Activated gamma-delta T cell (primary cell): Measurements from ENCODE around the gene OBP2B.

ENCODE experiments used
- DNase-seq: peaks from one replicate; lab custom pipeline; 2025; lab: John Stamatoyannopoulos, UW

Gene OBP2B

GRCh38 chr9:133167096-133167730 is 41.8 kb downstream of the OBP2B start:
- no peak for DNase-seq

- DNase-seq = no peak
These were observed 42.7 kb downstream of the OBP2B start for GRCh38 chr9:133166392-133166791.

- DNase-seq = no peak
These were observed 43.7 kb downstream of the OBP2B start for GRCh38 chr9:133165452-133165730.

- no peak for DNase-seq
These were observed 44.9 kb downstream of the OBP2B start for GRCh38 chr9:133164191-133164590.

GRCh38 chr9:133163504-133164172 is 45.4 kb downstream of the OBP2B start, which contains the start of gene GBGT1:
TSS of gene GBGT1 (minus strand) at chr9:133163914. CDS start at chr9:133162412, 1,502 bp downstream.
- DNase-seq = no peak

GRCh38 chr9:133162861-133163503 is 46.1 kb downstream of the OBP2B start:
- DNase-seq = no peak

- no peak for DNase-seq
These were observed 47.5 kb downstream of the OBP2B start for GRCh38 chr9:133161547-133161950.

- no peak for DNase-seq
These were observed 48.1 kb downstream of the OBP2B start for GRCh38 chr9:133160742-133161546.

- no peak for DNase-seq
These were observed 50.4 kb downstream of the OBP2B start for GRCh38 chr9:133158695-133159094.
